WTC11 (cell line): ENCODE measurements around the gene GALNT6. TPM values are rescaled to one million over a fixed set of nuclear protein-coding genes. Genes with fewer than 3 reads are reported as not detected.

Experiments used
- ATAC-seq: fragments of 200-7000 bp; cut with Tn5 transposase; 2 replicates; pipeline ENCODE4 v1.10.0; 2021; ENCODE audit warnings: mild to moderate bottlenecking, moderate library complexity
- CTCF ChIA-PET: fragments of 300-600 bp; sonication (Branson Sonifier 250); formaldehyde crosslinking; loops from one replicate; lab custom pipeline; 2021; ENCODE audit warnings: antibody characterized with exemption; lab: Charles Lee
- POLR2A ChIA-PET: fragments of 350-600 bp; sonication (Branson Sonifier 250); formaldehyde crosslinking; loops from one replicate; lab custom pipeline; 2021; ENCODE audit warnings: antibody characterized with exemption; lab: Charles Lee
- DNase-seq: peaks from one replicate; pipeline ENCODE4 v3.0.0; 2021; ENCODE audit warnings: low spot score
- H3K27ac Mint-ChIP-seq: 2 replicates; pipeline ENCODE4 v1.8.0; 2021; ENCODE audit warnings: mixed read lengths
- H3K27me3 Mint-ChIP-seq: 2 replicates; pipeline ENCODE4 v1.8.0; 2021; ENCODE audit warnings: low read depth, mild to moderate bottlenecking, moderate library complexity, mixed read lengths
- H3K36me3 Mint-ChIP-seq: 2 replicates; pipeline ENCODE4 v1.8.0; 2021; ENCODE audit warnings: mixed read lengths
- H3K4me1 Mint-ChIP-seq: 2 replicates; pipeline ENCODE4 v1.8.0; 2022; ENCODE audit warnings: mixed read lengths
- H3K4me3 Mint-ChIP-seq: 2 replicates; pipeline ENCODE4 v1.8.0; 2021; ENCODE audit warnings: mild to moderate bottlenecking, moderate library complexity, mixed read lengths
- H3K9me3 Mint-ChIP-seq: 2 replicates; pipeline ENCODE4 v1.8.0; 2021; ENCODE audit warnings: mixed read lengths
- ATF2 ChIP-seq: sonication (generic); formaldehyde crosslinking; IDR thresholded peaks from 2 replicates; pipeline ENCODE4 v1.8.1; 2022; ENCODE audit warnings: low read depth, missing genetic modification reagents, borderline replicate concordance
- CDX4 ChIP-seq: fragments of 250-450 bp; sonication (Bioruptor Pico); IDR thresholded peaks from 2 replicates; pipeline ENCODE4 v1.9.0; 2021; ENCODE audit warnings: moderate library complexity, mild to moderate bottlenecking, inconsistent platforms, borderline replicate concordance
- CREB1 ChIP-seq: sonication (generic); formaldehyde crosslinking; IDR thresholded peaks from 2 replicates; pipeline ENCODE4 v1.8.0; 2023; ENCODE audit warnings: mild to moderate bottlenecking, missing genetic modification reagents
- E2F5 ChIP-seq: sonication (generic); formaldehyde crosslinking; IDR thresholded peaks from 2 replicates; pipeline ENCODE4 v1.8.1; 2022; ENCODE audit warnings: mild to moderate bottlenecking, moderate library complexity, missing genetic modification reagents
- EMX1 ChIP-seq: fragments of 250-450 bp; sonication (Bioruptor Pico); IDR thresholded peaks from 2 replicates; pipeline ENCODE4 v1.8.0; 2021; ENCODE audit warnings: mild to moderate bottlenecking
- ESRRA ChIP-seq: sonication (generic); formaldehyde crosslinking; IDR thresholded peaks from 2 replicates; pipeline ENCODE4 v1.8.1; 2022; ENCODE audit warnings: mild to moderate bottlenecking, missing genetic modification reagents, borderline replicate concordance
- FOXJ3 ChIP-seq: sonication (generic); formaldehyde crosslinking; IDR thresholded peaks from 2 replicates; pipeline ENCODE4 v1.9.0; 2021; ENCODE audit warnings: missing genetic modification reagents, mild to moderate bottlenecking, borderline replicate concordance
- GRHL2 ChIP-seq: fragments of 250-450 bp; sonication (Bioruptor Pico); IDR thresholded peaks from 2 replicates; pipeline ENCODE4 v1.8.0; 2022; ENCODE audit warnings: mild to moderate bottlenecking, moderate library complexity; ENCODE audit not compliant: insufficient replicate concordance, severe bottlenecking
- IRF1 ChIP-seq: sonication (generic); formaldehyde crosslinking; IDR thresholded peaks from 2 replicates; pipeline ENCODE4 v1.8.0; 2023; ENCODE audit warnings: missing genetic modification reagents
- IRF2 ChIP-seq: sonication (generic); formaldehyde crosslinking; IDR thresholded peaks from 2 replicates; pipeline ENCODE4 v1.8.0; 2022; ENCODE audit warnings: low read depth, missing genetic modification reagents, borderline replicate concordance
- MLX ChIP-seq: sonication (generic); formaldehyde crosslinking; IDR thresholded peaks from 2 replicates; pipeline ENCODE4 v1.8.1; 2023; ENCODE audit warnings: mild to moderate bottlenecking, missing genetic modification reagents, moderate library complexity
- NFE2L1 ChIP-seq: sonication (generic); formaldehyde crosslinking; IDR thresholded peaks from 2 replicates; pipeline ENCODE4 v1.8.1; 2023; ENCODE audit warnings: missing genetic modification reagents
- NR1H2 ChIP-seq: sonication (generic); formaldehyde crosslinking; IDR thresholded peaks from 2 replicates; pipeline ENCODE4 v1.9.0; 2021; ENCODE audit warnings: mild to moderate bottlenecking, moderate library complexity, missing genetic modification reagents
- NR3C1 ChIP-seq: sonication (generic); formaldehyde crosslinking; conservative IDR thresholded peaks from 2 replicates; pipeline ENCODE4 v1.8.1; 2023; ENCODE audit warnings: low read depth, mild to moderate bottlenecking, missing genetic modification reagents
- PREB ChIP-seq: sonication (generic); formaldehyde crosslinking; IDR thresholded peaks from 2 replicates; pipeline ENCODE4 v1.8.1; 2022; ENCODE audit warnings: mild to moderate bottlenecking, missing genetic modification reagents, moderate library complexity, borderline replicate concordance
- SMAD4 ChIP-seq: sonication (generic); formaldehyde crosslinking; IDR thresholded peaks from 2 replicates; pipeline ENCODE4 v1.8.0; 2022; ENCODE audit warnings: mild to moderate bottlenecking, missing genetic modification reagents
- SOX15 ChIP-seq: fragments of 250-450 bp; sonication (Bioruptor Pico); IDR thresholded peaks from 2 replicates; pipeline ENCODE4 v1.9.0; 2021; ENCODE audit warnings: mild to moderate bottlenecking
- ZNF281 ChIP-seq: sonication (generic); formaldehyde crosslinking; IDR thresholded peaks from 2 replicates; pipeline ENCODE4 v1.8.0; 2023; ENCODE audit warnings: mild to moderate bottlenecking, missing genetic modification reagents
- ZNF671 ChIP-seq: fragments of 250-450 bp; sonication (Bioruptor Pico); IDR thresholded peaks from 2 replicates; pipeline ENCODE4 v1.8.0; 2021; ENCODE audit warnings: mild to moderate bottlenecking
- total RNA-seq: library from RNA; stranded (reverse); gene quantifications from 3 replicates; pipeline ENCODE4 v1.2.3, GENCODE V29; 2021
- TF ChIP-seq, protein P1 (sequence below): sonication (generic); formaldehyde crosslinking; IDR thresholded peaks from 2 replicates; pipeline ENCODE4 v1.8.0; 2022; ENCODE audit warnings: mild to moderate bottlenecking, missing genetic modification reagents

The GALNT6 gene
- total RNA-seq, 1 experiment from 2014 or later, result 18.3 TPM

GRCh38 chr12:51409846-51410245 is 18.6 kb upstream of the GALNT6 start:
- ChIA-PET CTCF (interaction anchor here (0.8 kb wide), 1 partner anchor 9 kb away, joined by 5 read pairs; no protein-coding TSS in a partner anchor), POLR2A (no interaction called here)
- Mint-ChIP-seq H3K4me1 (peaks cover 7% of the 10 kb centered on the region), H3K36me3 (no peaks in the 10 kb centered on the region), H3K4me3 (no peak overlapping the region), H3K27ac (no peak overlapping the region), H3K9me3 (no peaks in the 10 kb centered on the region), H3K27me3 (no peaks in the 10 kb centered on the region)
- ATAC-seq, result no peak
- TF ChIP-seq SOX15 (CRISPR knock-in tag), result no peak
- no peak for TF ChIP-seq ATF2 (CRISPR knock-in tag)
- no peak for TF ChIP-seq ESRRA (CRISPR knock-in tag)
- TF ChIP-seq SMAD4 (CRISPR knock-in tag), result no peak
- TF ChIP-seq IRF1 (CRISPR knock-in tag), result no peak
- no peak for TF ChIP-seq EMX1 (CRISPR knock-in tag)
- TF ChIP-seq FOXJ3 (CRISPR knock-in tag), result no peak
- TF ChIP-seq NR1H2 (CRISPR knock-in tag), result no peak
- TF ChIP-seq ZNF281, result no peak
- TF ChIP-seq GRHL2 (CRISPR knock-in tag), result no peak
- TF ChIP-seq PREB (CRISPR knock-in tag), result no peak
- no peak for DNase-seq

- no peaks in the 10 kb centered on the region for H3K9me3 Mint-ChIP-seq
- ATAC-seq, result no peak
- TF ChIP-seq ZNF671 (CRISPR knock-in tag) (no peak), MLX (CRISPR knock-in tag) (no peak), NFE2L1 (CRISPR knock-in tag) (no peak), E2F5 (CRISPR knock-in tag) (no peak), IRF1 (CRISPR knock-in tag) (no peak), IRF2 (CRISPR knock-in tag) (no peak), CREB1 (CRISPR knock-in tag) (no peak), CDX4 (no peak), PREB (CRISPR knock-in tag) (no peak), NR3C1 (CRISPR knock-in tag) (no peak)
- TF ChIP-seq, protein P1, sequence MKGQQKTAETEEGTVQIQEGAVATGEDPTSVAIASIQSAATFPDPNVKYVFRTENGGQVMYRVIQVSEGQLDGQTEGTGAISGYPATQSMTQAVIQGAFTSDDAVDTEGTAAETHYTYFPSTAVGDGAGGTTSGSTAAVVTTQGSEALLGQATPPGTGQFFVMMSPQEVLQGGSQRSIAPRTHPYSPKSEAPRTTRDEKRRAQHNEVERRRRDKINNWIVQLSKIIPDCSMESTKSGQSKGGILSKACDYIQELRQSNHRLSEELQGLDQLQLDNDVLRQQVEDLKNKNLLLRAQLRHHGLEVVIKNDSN (CRISPR knock-in tag), result no peak
Measured at GRCh38 chr12:51407604-51408003, 16.4 kb upstream of the GALNT6 start.

More at GRCh38 chr12:51407604-51408003, 16.4 kb upstream of the GALNT6 start:
- DNase-seq, result no peak
- ChIA-PET CTCF (no interaction called here), POLR2A (no interaction called here)
- H3K27me3 Mint-ChIP-seq, result no peaks in the 10 kb centered on the region
- H3K27ac Mint-ChIP-seq, result no peak overlapping the region
- no peak overlapping the region for H3K4me3 Mint-ChIP-seq
- no peaks in the 10 kb centered on the region for H3K36me3 Mint-ChIP-seq
- peaks cover 7% of the 10 kb centered on the region for H3K4me1 Mint-ChIP-seq
